CD4-positive, alpha-beta T cell (primary cell): Measurements from ENCODE around the gene SLC66A3. TPM values are rescaled to one million over a fixed set of nuclear protein-coding genes. Genes with fewer than 3 reads are reported as not detected.

Source experiments
- ATAC-seq: fragments of 200-7000 bp; cut with Tn5 transposase; one replicate; pipeline ENCODE4 v1.10.0; 2022; ENCODE audit warnings: mild to moderate bottlenecking; ENCODE audit not compliant: poor library complexity
- CTCF ChIA-PET: fragments of 350-600 bp; sonication (Branson Sonifier 250); formaldehyde crosslinking; loops from one replicate; lab custom pipeline; 2021; ENCODE audit warnings: antibody characterized with exemption, inconsistent platforms; lab: Charles Lee
- POLR2A ChIA-PET: fragments of 350-600 bp; sonication (Branson Sonifier 250); formaldehyde crosslinking; loops from one replicate; lab custom pipeline; 2021; ENCODE audit warnings: antibody characterized with exemption, inconsistent platforms; lab: Charles Lee
- DNase-seq, 14 experiments: peaks; one replicate each; pipeline ENCODE4 v3.0.0-alpha.2; 2013 to 2020; ENCODE audit warnings: mixed read lengths in 2 of 14
- H3K27ac ChIP-seq, 2 donors: one replicate each; pipeline versions ENCODE4 v1.5.1 to v1.7.0; 2013; ENCODE audit warnings: low read length in 2 of 2, low read depth in 1 of 2, mild to moderate bottlenecking in 1 of 2
- H3K27me3 ChIP-seq, 2 experiments: 1 replicate in 1 of 2; 2 replicates in 1 of 2; pipeline versions ENCODE4 v1.6.1 to v1.7.0; 2013; ENCODE audit warnings: low read length in 2 of 2, control low read depth in 1 of 2, mild to moderate bottlenecking in 1 of 2, moderate library complexity in 1 of 2; ENCODE audit not compliant: insufficient read depth in 2 of 2, control insufficient read depth in 1 of 2
- H3K36me3 ChIP-seq: one replicate; pipeline ENCODE4 v1.6.1; 2013; ENCODE audit warnings: low read length, control low read depth; ENCODE audit not compliant: insufficient read depth
- H3K4me1 ChIP-seq: one replicate; pipeline ENCODE4 v1.6.1; 2013; ENCODE audit warnings: low read length, control low read depth; ENCODE audit not compliant: insufficient read depth
- H3K4me3 ChIP-seq: one replicate; pipeline ENCODE4 v1.5.1; 2013; ENCODE audit warnings: mild to moderate bottlenecking, low read length, moderate library complexity
- H3K9me3 ChIP-seq, 2 experiments: 1 replicate in 1 of 2; 2 replicates in 1 of 2; pipeline versions ENCODE4 v1.6.1 to v1.7.0; 2013; ENCODE audit warnings: low read length in 2 of 2, mild to moderate bottlenecking in 2 of 2, control low read depth in 1 of 2, moderate library complexity in 1 of 2; ENCODE audit not compliant: control insufficient read depth in 1 of 2, insufficient read depth in 1 of 2
- H3K27ac Mint-ChIP-seq: one replicate; pipeline ENCODE4 v1.8.0; 2020; ENCODE audit warnings: mixed read lengths
- H3K27me3 Mint-ChIP-seq: one replicate; pipeline ENCODE4 v1.8.0; 2021; ENCODE audit warnings: mixed read lengths
- H3K36me3 Mint-ChIP-seq: one replicate; pipeline ENCODE4 v1.8.0; 2021; ENCODE audit warnings: low read depth, mixed read lengths
- H3K4me1 Mint-ChIP-seq: one replicate; pipeline ENCODE4 v1.8.0; 2021; ENCODE audit warnings: low read depth, mixed read lengths
- H3K4me3 Mint-ChIP-seq: one replicate; pipeline ENCODE4 v1.8.0; 2020; ENCODE audit warnings: mild to moderate bottlenecking, mixed read lengths
- H3K9me3 Mint-ChIP-seq: one replicate; pipeline ENCODE4 v1.8.0; 2020; ENCODE audit warnings: mixed read lengths
- intact Hi-C, 2 experiments: fragments of 100-400 bp; cut with DNase I in 1 of 2; cut with micrococcal nuclease in 1 of 2; formaldehyde crosslinking; loops; one replicate each; pipeline versions ENCODE4 v1.15.1 to v1.9.0; 2023 to 2025; cut with DNase I, micrococcal nuclease
- total RNA-seq, 174 experiments: library from RNA in 2 of 174; stranded (reverse) in 2 of 174; gene quantifications; one replicate each; pipeline ENCODE4 v1.2.3 and lab custom pipeline; 2021 to 2026
- TF ChIP-seq, protein P1 (sequence below): fragments of 200-600 bp; IDR thresholded peaks from one replicate; pipeline ENCODE4 v1.8.0; 2022; ENCODE audit warnings: antibody characterized with exemption, mild to moderate bottlenecking

SLC66A3 gene
- total RNA-seq, 2 experiments from 2014 or later = 6.9 to 7.3 TPM

- no peaks in the 10 kb centered on the region for H3K27me3 Mint-ChIP-seq
- H3K9me3 ChIP-seq = no peaks in the 10 kb centered on the region
- intact Hi-C loops = loop anchor here (2.0 to 10.0 kb wide), 6 partner anchors 61 to 623 kb away; partner anchors contain the start of genes E2F6 (in 1 of the 2) and ROCK2 (in 1 of the 2)
- H3K36me3 ChIP-seq = no peaks in the 10 kb centered on the region
- ChIA-PET CTCF (interaction anchor here (0.7 to 3.0 kb wide), 6 partner anchors 12 to 1538 kb away, joined by 3 to 13 read pairs (median 6); partner anchors contain the start of gene E2F6), POLR2A (interaction anchor here (0.7 to 4.9 kb wide), 4 partner anchors 24 to 614 kb away, joined by 4 to 64 read pairs (median 6); partner anchors contain the start of genes E2F6 and SLC66A3)
- peak overlapping the region; percentile 89 for H3K4me3 Mint-ChIP-seq
- peak overlapping the region; percentile 85 for H3K27ac Mint-ChIP-seq
- peaks cover 54% of the 10 kb centered on the region for H3K4me1 ChIP-seq
- DNase-seq (no peak), ATAC-seq (no peak)
- H3K27ac ChIP-seq = no peak overlapping the region
- H3K4me1 Mint-ChIP-seq = peaks cover 45% of the 10 kb centered on the region
- no peak overlapping the region for H3K4me3 ChIP-seq
- H3K9me3 Mint-ChIP-seq = no peaks in the 10 kb centered on the region
- no peaks in the 10 kb centered on the region for H3K27me3 ChIP-seq
- TF ChIP-seq, protein P1, sequence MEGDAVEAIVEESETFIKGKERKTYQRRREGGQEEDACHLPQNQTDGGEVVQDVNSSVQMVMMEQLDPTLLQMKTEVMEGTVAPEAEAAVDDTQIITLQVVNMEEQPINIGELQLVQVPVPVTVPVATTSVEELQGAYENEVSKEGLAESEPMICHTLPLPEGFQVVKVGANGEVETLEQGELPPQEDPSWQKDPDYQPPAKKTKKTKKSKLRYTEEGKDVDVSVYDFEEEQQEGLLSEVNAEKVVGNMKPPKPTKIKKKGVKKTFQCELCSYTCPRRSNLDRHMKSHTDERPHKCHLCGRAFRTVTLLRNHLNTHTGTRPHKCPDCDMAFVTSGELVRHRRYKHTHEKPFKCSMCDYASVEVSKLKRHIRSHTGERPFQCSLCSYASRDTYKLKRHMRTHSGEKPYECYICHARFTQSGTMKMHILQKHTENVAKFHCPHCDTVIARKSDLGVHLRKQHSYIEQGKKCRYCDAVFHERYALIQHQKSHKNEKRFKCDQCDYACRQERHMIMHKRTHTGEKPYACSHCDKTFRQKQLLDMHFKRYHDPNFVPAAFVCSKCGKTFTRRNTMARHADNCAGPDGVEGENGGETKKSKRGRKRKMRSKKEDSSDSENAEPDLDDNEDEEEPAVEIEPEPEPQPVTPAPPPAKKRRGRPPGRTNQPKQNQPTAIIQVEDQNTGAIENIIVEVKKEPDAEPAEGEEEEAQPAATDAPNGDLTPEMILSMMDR = no peak
- no peaks in the 10 kb centered on the region for H3K36me3 Mint-ChIP-seq
These were observed 23.9 kb upstream of the SLC66A3 start for GRCh38 chr2:11131166-11131920.

- TF ChIP-seq, protein P1 = no peak
- H3K27ac Mint-ChIP-seq = peak overlapping the region; percentile 85
- H3K36me3 Mint-ChIP-seq = no peaks in the 10 kb centered on the region
- no peaks in the 10 kb centered on the region for H3K9me3 ChIP-seq
- intact Hi-C loops = loop anchor here (1.0 to 10.0 kb wide), 8 partner anchors 23 to 623 kb away; partner anchors contain the start of genes E2F6 (in 1 of the 2), ROCK2 (in 1 of the 2) and SLC66A3 (in 1 of the 2)
- ATAC-seq = no peak
- H3K27me3 Mint-ChIP-seq = no peaks in the 10 kb centered on the region
- peaks cover 45% of the 10 kb centered on the region for H3K4me1 Mint-ChIP-seq
- H3K27ac ChIP-seq = no peak overlapping the region
- H3K27me3 ChIP-seq = no peaks in the 10 kb centered on the region
- POLR2A ChIA-PET = interaction anchor here (0.7 to 4.9 kb wide), 7 partner anchors 23 to 613 kb away, joined by 3 to 64 read pairs (median 4); partner anchors contain the start of genes E2F6, PDIA6 and SLC66A3
- peaks cover 54% of the 10 kb centered on the region for H3K4me1 ChIP-seq
- peak in 3 of 14 experiments; percentile 18 to 30 (median 20) for DNase-seq
- no peaks in the 10 kb centered on the region for H3K9me3 Mint-ChIP-seq
- H3K36me3 ChIP-seq = no peaks in the 10 kb centered on the region
- peak overlapping the region; percentile 55 for H3K4me3 ChIP-seq
- CTCF ChIA-PET = interaction anchor here (0.7 to 3.0 kb wide), 21 partner anchors 8 to 1584 kb away, joined by 3 to 13 read pairs (median 5); partner anchors contain the start of genes E2F6, PDIA6, SLC66A3 and TRIB2
- peak overlapping the region; percentile 89 for H3K4me3 Mint-ChIP-seq
These were observed 23.1 kb upstream of the SLC66A3 start for GRCh38 chr2:11132036-11132671.
